ENCODE measurements around the gene DLGAP3.
"Not testable (repeated sequence)": the region's sequence is repeated elsewhere in the genome, so short reads cannot be mapped to it uniquely, and the experiment has no call there.

Gene DLGAP3, protein sequence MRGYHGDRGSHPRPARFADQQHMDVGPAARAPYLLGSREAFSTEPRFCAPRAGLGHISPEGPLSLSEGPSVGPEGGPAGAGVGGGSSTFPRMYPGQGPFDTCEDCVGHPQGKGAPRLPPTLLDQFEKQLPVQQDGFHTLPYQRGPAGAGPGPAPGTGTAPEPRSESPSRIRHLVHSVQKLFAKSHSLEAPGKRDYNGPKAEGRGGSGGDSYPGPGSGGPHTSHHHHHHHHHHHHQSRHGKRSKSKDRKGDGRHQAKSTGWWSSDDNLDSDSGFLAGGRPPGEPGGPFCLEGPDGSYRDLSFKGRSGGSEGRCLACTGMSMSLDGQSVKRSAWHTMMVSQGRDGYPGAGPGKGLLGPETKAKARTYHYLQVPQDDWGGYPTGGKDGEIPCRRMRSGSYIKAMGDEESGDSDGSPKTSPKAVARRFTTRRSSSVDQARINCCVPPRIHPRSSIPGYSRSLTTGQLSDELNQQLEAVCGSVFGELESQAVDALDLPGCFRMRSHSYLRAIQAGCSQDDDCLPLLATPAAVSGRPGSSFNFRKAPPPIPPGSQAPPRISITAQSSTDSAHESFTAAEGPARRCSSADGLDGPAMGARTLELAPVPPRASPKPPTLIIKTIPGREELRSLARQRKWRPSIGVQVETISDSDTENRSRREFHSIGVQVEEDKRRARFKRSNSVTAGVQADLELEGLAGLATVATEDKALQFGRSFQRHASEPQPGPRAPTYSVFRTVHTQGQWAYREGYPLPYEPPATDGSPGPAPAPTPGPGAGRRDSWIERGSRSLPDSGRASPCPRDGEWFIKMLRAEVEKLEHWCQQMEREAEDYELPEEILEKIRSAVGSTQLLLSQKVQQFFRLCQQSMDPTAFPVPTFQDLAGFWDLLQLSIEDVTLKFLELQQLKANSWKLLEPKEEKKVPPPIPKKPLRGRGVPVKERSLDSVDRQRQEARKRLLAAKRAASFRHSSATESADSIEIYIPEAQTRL

DNA sequence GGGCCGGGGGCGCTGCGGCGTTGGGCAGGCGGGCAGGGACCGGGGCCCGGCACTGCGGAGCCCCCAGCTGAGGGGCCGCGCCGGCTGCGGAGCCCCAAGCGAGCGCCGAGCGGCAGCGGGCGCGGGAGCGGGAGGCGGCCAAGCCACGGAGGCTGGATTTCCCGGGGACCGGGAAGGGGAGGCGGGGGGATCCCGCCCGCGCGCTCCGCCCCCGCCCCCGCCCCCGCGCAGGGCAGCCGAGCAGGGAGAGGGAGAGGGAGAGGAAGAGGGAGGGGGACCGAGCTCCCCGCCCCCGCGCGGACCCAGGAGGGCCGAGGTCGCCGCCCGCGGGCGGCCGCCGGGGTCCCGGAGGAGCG, at the start of gene DLGAP3:
DLGAP3 (minus strand) TSS at position 154 of the 356 bp plus-strand sequence. CDS start 24,267 bp downstream, outside the sequence.
- Mint-ChIP-seq H3K4me1 (peaks cover 7% of the 10 kb centered on the region), H3K4me3 (peak within 1 kb of the TSS; percentile 63), H3K36me3 (ENCODE audit: insufficient read depth) (no peaks in the 10 kb centered on the region), H3K27me3 (peaks cover 58% of the 10 kb centered on the region), H3K27ac (ENCODE audit: low read depth) (no peak within 1 kb of the TSS), H3K9me3 (no peaks in the 10 kb centered on the region)
- ATAC-seq (replicated peaks; ENCODE audit: extremely low read depth, poor library complexity, severe bottlenecking) (no peak), DNase-seq (ENCODE audit: low spot score in 2 of 2) (no peak)

DNA sequence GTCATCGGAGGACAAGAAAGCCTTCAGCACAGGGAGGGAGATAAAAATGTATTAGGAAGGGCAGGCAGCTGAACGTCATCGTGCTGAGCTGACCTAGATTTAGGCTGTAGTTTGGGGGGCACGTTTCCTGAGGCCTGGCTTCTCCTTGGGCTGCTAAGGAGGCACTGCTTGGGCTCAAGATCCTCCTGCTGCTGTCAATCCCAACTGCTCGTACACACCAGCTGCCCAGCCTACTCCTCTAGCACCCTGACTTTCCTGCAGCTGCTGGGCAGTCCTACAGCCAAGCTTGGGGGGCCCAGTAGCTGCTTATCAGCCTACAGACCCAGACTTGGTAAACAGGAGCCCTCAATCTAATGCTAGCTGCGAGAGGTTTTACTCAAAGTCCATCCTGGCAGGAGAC, 49.5 kb upstream of the DLGAP3 start:
- no peaks in the 10 kb centered on the region for H3K9me3 Mint-ChIP-seq
- H3K4me3 Mint-ChIP-seq, result no peak overlapping the region
- H3K27ac Mint-ChIP-seq (ENCODE audit: low read depth), result no peak overlapping the region
- peaks cover 27% of the 10 kb centered on the region for H3K4me1 Mint-ChIP-seq
- no peak for DNase-seq (ENCODE audit: low spot score in 2 of 2)
- ATAC-seq (replicated peaks; ENCODE audit: extremely low read depth, poor library complexity, severe bottlenecking), result no peak
- no peaks in the 10 kb centered on the region for H3K27me3 Mint-ChIP-seq
- H3K36me3 Mint-ChIP-seq (ENCODE audit: insufficient read depth), result peaks cover 8% of the 10 kb centered on the region

DNA sequence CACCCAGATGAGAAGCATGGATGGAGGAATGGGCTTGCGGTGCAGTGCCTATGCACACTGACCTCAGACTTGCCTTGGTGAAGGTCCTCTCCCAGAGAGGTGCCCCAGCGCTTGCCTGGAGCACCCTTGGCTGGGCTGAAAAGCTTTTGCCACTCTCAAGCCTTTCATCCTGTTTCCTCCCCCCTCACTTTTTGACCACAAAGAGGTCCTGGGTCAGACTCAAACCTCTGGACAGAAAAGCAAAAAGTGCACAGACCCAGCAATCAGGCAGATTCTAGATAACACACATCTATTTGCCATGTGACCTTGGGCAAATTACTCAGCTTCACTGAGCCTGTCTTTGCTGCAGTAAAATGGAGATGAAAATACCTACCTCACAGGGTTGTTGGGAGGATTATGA, 48.4 kb upstream of the DLGAP3 start:
- no peak for DNase-seq (ENCODE audit: low spot score in 2 of 2)
- H3K27ac Mint-ChIP-seq (ENCODE audit: low read depth), result no peak overlapping the region
- H3K36me3 Mint-ChIP-seq (ENCODE audit: insufficient read depth), result peaks cover 8% of the 10 kb centered on the region
- peaks cover 17% of the 10 kb centered on the region for H3K4me1 Mint-ChIP-seq
- no peaks in the 10 kb centered on the region for H3K27me3 Mint-ChIP-seq
- H3K9me3 Mint-ChIP-seq, result no peaks in the 10 kb centered on the region
- no peak for ATAC-seq (replicated peaks; ENCODE audit: extremely low read depth, poor library complexity, severe bottlenecking)
- no peak overlapping the region for H3K4me3 Mint-ChIP-seq

DNA sequence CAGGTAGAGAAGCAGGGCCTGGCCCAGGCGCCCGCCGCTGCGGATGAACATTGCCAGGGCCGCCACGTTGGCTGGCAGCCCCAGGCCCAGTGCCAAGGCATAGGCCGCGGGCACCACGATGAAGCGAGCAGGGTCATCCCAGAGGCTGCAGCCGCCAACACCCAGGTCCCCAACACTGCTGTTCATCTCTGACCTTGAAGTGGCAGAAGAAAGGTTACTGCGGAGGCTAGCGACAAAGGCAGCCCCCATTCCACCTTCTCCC, 47.7 kb upstream of the DLGAP3 start:
- peaks cover 18% of the 10 kb centered on the region for H3K4me1 Mint-ChIP-seq
- no peak overlapping the region for H3K4me3 Mint-ChIP-seq
- DNase-seq (ENCODE audit: low spot score in 2 of 2) (no peak), ATAC-seq (replicated peaks; ENCODE audit: extremely low read depth, poor library complexity, severe bottlenecking) (no peak)
- H3K27ac Mint-ChIP-seq (ENCODE audit: low read depth), result no peak overlapping the region
- no peaks in the 10 kb centered on the region for H3K27me3 Mint-ChIP-seq
- H3K9me3 Mint-ChIP-seq, result no peaks in the 10 kb centered on the region
- peaks cover 8% of the 10 kb centered on the region for H3K36me3 Mint-ChIP-seq (ENCODE audit: insufficient read depth)

DNA sequence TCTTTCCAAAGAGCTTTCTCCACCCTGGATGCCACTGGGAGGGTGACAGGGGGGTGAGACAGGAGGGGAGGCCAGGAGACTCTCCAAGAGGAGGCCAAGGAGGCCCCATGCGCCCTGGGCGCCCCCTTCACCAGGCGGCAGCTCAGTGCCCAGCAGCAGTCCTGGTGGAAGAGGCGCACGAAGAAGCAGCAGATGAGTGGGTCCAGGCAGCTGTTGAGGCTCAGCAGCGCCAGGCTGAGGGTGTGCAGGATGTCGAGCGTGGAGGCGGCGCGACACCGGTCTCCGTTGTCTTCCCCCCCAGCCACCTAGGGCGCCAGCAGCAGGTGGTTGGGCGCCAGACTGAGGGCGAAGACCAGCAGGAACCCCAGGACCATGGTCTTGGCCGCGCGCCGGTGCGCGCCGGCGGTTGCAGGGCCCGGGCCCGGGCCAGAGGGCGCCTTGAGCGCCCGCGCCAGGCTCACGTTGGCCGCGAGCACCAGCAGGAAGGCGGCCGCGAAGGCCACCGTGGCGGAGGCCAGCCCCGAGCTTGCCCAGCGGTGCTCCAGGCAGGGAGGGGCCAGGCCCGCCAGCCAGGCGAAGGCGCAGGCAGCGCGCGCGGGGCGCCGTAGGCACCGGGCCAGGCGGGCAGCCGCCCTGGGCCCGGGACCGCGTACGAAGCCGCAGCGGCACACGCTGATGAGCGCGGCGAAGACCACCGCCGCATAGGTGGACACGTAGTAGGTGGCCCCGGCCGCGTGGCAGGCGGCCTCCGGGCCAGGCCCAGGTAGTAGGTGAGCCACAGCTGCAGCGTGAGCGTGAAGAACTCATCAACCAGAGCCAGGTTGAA, 47.1 kb upstream of the DLGAP3 start:
- ATAC-seq (replicated peaks; ENCODE audit: extremely low read depth, poor library complexity, severe bottlenecking), result no peak
- Mint-ChIP-seq H3K27ac (ENCODE audit: low read depth) (peak overlapping the region; percentile 2), H3K27me3 (no peaks in the 10 kb centered on the region), H3K9me3 (no peaks in the 10 kb centered on the region), H3K4me1 (peaks cover 22% of the 10 kb centered on the region), H3K4me3 (no peak overlapping the region), H3K36me3 (ENCODE audit: insufficient read depth) (peaks cover 8% of the 10 kb centered on the region)
- no peak for DNase-seq (ENCODE audit: low spot score in 2 of 2)

DNA sequence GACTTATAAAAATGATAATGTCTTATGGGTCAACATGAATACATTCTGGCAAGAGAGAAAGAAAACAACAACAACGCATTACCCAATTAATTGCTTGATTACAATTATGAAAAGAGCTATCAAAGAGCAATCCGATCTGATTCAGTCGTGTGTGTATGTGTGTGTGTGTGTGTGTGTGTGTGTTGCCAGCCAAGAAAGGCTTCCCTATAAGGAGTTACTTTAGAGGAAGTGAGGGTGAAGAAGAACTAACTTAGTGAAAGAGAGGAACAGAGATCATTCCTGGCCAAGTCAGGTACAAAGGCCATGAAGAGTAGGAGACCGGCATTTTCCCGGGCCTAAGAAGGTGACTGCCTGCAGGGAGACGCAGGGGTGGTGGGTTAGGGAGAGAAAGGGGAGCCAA, 46.3 kb upstream of the DLGAP3 start:
- H3K4me3 Mint-ChIP-seq, result no peak overlapping the region
- peaks cover 4% of the 10 kb centered on the region for H3K36me3 Mint-ChIP-seq (ENCODE audit: insufficient read depth)
- H3K4me1 Mint-ChIP-seq, result peaks cover 18% of the 10 kb centered on the region
- no peak for ATAC-seq (replicated peaks; ENCODE audit: extremely low read depth, poor library complexity, severe bottlenecking)
- peak overlapping the region; percentile 2 for H3K27ac Mint-ChIP-seq (ENCODE audit: low read depth)
- DNase-seq (ENCODE audit: low spot score in 2 of 2), result no peak
- H3K9me3 Mint-ChIP-seq, result no peaks in the 10 kb centered on the region
- H3K27me3 Mint-ChIP-seq, result no peaks in the 10 kb centered on the region

DNA sequence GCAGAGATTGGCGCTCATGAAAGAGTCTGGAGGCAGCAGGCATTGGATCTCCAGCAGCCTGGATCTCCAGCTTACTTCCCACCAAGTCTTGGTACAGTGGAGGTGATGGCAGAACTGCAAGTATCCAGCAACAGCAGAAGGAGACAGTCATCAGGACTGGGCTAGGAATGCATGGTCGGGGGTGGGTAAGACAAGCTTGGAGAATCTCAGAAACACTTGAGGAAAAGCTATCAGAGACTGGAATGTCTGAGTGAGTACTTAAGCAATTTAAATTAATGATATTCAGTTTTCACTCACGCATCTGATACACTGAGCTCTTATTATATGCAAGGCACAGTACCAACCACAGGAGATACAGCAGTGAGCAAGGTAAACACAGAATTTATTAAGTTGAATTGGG, 45.9 kb upstream of the DLGAP3 start:
- no peaks in the 10 kb centered on the region for H3K27me3 Mint-ChIP-seq
- peaks cover 17% of the 10 kb centered on the region for H3K4me1 Mint-ChIP-seq
- ATAC-seq (replicated peaks; ENCODE audit: extremely low read depth, poor library complexity, severe bottlenecking) (no peak), DNase-seq (ENCODE audit: low spot score in 2 of 2) (no peak)
- peaks cover 4% of the 10 kb centered on the region for H3K36me3 Mint-ChIP-seq (ENCODE audit: insufficient read depth)
- no peak overlapping the region for H3K4me3 Mint-ChIP-seq
- no peaks in the 10 kb centered on the region for H3K9me3 Mint-ChIP-seq
- peak overlapping the region; percentile 2 for H3K27ac Mint-ChIP-seq (ENCODE audit: low read depth)

DNA sequence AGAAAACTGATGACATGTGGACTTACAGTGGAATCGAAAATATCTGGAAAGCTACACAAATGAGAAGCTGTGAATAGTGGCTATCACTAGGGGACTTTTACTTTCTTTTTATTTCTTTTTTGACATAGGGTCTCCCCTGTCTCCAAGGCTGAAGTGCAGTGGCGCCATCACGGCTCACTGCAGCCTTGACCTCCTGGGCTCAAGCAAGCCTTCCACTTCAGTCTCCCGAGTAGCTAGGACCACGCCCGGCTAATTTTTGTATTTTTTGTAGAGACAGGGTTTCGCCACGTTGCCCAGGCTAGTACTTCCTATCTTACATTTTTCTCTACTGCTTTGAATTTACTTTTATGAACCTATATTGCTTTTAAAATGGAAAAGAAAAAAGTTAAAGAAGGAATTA, 45.2 kb upstream of the DLGAP3 start:
- ATAC-seq (replicated peaks; ENCODE audit: extremely low read depth, poor library complexity, severe bottlenecking) (no peak), DNase-seq (ENCODE audit: low spot score in 2 of 2) (no peak)
- Mint-ChIP-seq H3K36me3 (ENCODE audit: insufficient read depth) (peaks cover 4% of the 10 kb centered on the region), H3K4me3 (no peak overlapping the region), H3K9me3 (no peaks in the 10 kb centered on the region), H3K27me3 (no peaks in the 10 kb centered on the region), H3K4me1 (peaks cover 17% of the 10 kb centered on the region), H3K27ac (ENCODE audit: low read depth) (no peak overlapping the region)

DNA sequence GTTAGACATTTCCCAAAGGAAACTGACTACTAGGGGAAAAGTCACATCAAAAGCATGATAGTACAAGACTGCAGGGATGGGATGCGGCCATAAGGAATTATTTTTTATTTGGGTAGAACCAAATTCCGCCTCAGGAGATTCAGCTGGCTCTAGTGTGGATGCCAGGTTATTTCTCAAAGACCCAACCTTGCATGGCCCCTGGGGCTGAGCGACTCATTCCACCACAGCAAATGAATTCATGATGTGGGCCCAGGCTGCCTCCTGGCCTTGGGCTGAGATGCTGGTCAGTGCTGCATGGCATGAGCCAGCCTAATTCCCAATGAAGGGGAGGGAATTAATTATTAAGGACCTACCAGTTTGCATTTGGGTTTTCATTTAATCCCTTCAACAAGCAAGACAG, 43.9 kb upstream of the DLGAP3 start:
- DNase-seq (ENCODE audit: low spot score in 2 of 2) (no peak), ATAC-seq (replicated peaks; ENCODE audit: extremely low read depth, poor library complexity, severe bottlenecking) (no peak)
- peaks cover 12% of the 10 kb centered on the region for H3K4me1 Mint-ChIP-seq
- no peaks in the 10 kb centered on the region for H3K27me3 Mint-ChIP-seq
- H3K27ac Mint-ChIP-seq (ENCODE audit: low read depth), result no peak overlapping the region
- H3K36me3 Mint-ChIP-seq (ENCODE audit: insufficient read depth), result peaks cover 4% of the 10 kb centered on the region
- no peaks in the 10 kb centered on the region for H3K9me3 Mint-ChIP-seq
- H3K4me3 Mint-ChIP-seq, result no peak overlapping the region

DNA sequence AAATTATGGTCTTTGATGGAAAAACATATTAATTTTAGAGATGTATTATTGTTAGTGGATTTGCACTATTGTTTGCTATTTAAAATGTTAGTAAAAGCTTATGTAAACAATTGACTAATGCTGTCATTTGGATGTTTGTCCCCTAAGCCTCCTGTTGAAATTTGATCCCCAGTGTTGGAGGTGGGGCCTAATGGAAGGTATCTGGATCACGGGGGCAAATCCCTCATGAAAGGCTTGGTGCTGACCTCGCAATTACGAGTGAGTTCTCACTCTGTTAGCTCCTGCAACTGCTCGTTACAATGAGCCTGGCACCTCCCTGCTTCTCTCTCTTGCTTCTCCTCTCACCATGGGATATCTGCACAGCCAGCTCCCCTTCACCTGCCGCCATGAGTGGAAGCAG, 41.4 kb upstream of the DLGAP3 start:
- no peaks in the 10 kb centered on the region for H3K9me3 Mint-ChIP-seq
- H3K4me1 Mint-ChIP-seq, result peaks cover 9% of the 10 kb centered on the region
- no peak for DNase-seq (ENCODE audit: low spot score in 2 of 2)
- no peak overlapping the region for H3K4me3 Mint-ChIP-seq
- no peak overlapping the region for H3K27ac Mint-ChIP-seq (ENCODE audit: low read depth)
- no peak for ATAC-seq (replicated peaks; ENCODE audit: extremely low read depth, poor library complexity, severe bottlenecking)
- peaks cover 1% of the 10 kb centered on the region for H3K36me3 Mint-ChIP-seq (ENCODE audit: insufficient read depth)
- H3K27me3 Mint-ChIP-seq, result no peaks in the 10 kb centered on the region

DNA sequence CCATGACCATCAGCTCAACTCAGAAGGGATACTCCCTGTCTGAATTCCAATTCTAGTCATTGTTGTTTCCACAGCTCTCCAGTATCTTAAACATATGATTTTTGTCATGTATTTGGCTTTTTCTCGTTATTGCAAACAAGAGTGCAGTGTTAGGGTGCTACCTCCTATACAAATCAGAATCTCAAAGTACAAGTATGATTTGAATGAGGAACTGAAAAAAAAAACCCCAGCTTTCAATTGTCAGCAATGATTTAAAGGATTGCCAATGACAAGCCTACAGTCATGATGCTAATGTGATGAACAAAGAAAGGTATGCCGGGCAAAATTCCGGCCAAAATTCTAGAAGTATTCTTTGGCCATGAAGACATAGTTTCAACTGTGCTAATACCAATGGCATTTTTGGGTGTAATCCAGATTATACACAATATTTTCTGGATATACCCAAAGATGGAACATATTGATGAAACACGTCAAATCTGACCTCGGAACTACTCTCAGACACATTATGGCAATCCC, 40.8 kb upstream of the DLGAP3 start:
- DNase-seq (ENCODE audit: low spot score in 2 of 2), result no peak
- Mint-ChIP-seq H3K4me1 (peaks cover 9% of the 10 kb centered on the region), H3K36me3 (ENCODE audit: insufficient read depth) (no peaks in the 10 kb centered on the region), H3K4me3 (no peak overlapping the region), H3K27ac (ENCODE audit: low read depth) (no peak overlapping the region), H3K9me3 (no peaks in the 10 kb centered on the region), H3K27me3 (no peaks in the 10 kb centered on the region)
- no peak for ATAC-seq (replicated peaks; ENCODE audit: extremely low read depth, poor library complexity, severe bottlenecking)

DNA sequence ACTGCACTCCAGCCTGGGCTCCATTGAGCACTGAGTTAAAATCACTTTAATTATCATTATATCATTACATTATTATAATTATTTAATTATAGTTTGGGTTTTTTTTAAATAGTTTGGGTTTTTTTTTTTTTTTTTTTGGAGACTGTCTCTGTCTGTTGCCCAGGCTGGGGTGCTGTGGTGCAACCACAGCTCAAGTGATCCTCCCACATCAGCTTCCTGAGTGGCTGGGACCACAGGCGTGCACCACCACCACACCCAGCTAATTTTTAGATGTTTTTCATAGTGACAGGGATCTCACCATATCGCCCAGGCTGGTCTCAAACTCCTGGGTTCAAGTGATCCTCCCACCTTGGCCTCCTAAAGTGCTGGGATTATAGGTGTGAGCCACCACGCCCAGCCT, 38.8 kb upstream of the DLGAP3 start:
- not testable (repeated sequence) for H3K36me3 Mint-ChIP-seq (ENCODE audit: insufficient read depth); H3K4me1 Mint-ChIP-seq; H3K27ac Mint-ChIP-seq (ENCODE audit: low read depth); H3K9me3 Mint-ChIP-seq; H3K4me3 Mint-ChIP-seq; H3K27me3 Mint-ChIP-seq; DNase-seq (ENCODE audit: low spot score in 2 of 2)
- ATAC-seq (replicated peaks; ENCODE audit: extremely low read depth, poor library complexity, severe bottlenecking), result peak; percentile 100

Data from central memory CD8-positive, alpha-beta T cell (primary cell).